Hindlimb muscle (tissue), 1 donor: ENCODE measurements around the gene STAG3. TPM values are rescaled to one million over a fixed set of nuclear protein-coding genes. Genes with fewer than 3 reads are reported as not detected.
"Not testable (repeated sequence)": the region's sequence is repeated elsewhere in the genome, so short reads cannot be mapped to it uniquely, and the experiment has no call there.

Experiments used
- DNase-seq: peaks from one replicate; pipeline ENCODE4 v3.0.0-alpha.2; 2013
- polyA plus RNA-seq: library from polyadenylated mRNA; unstranded; fragments of 120-200 nt; gene quantifications from one replicate; pipeline ENCODE4 v1.2.1, GENCODE V29; 2013; ENCODE audit not compliant: insufficient read length

Gene STAG3
- polyA plus RNA-seq, 1 donor = 25.7 TPM

- no peak for DNase-seq
Measured at GRCh38 chr7:100173806-100174495, 3.8 kb upstream of the STAG3 start.

- no peak for DNase-seq
Measured at GRCh38 chr7:100174582-100174981, 3.1 kb upstream of the STAG3 start.

- DNase-seq = no peak
Measured at GRCh38 chr7:100175296-100175935, 2.3 kb upstream of the STAG3 start.

- no peak for DNase-seq
Measured at GRCh38 chr7:100176096-100177044, 1.3 kb upstream of the STAG3 start.

GRCh38 chr7:100180084-100180483 lies 2.4 kb downstream of the STAG3 start:
- not testable (repeated sequence) for DNase-seq

- not testable (repeated sequence) for DNase-seq
Measured at GRCh38 chr7:100182616-100183015, 4.9 kb downstream of the STAG3 start.

GRCh38 chr7:100183090-100183489 lies 5.4 kb downstream of the STAG3 start:
- not testable (repeated sequence) for DNase-seq

- DNase-seq = no peak
Measured at GRCh38 chr7:100185726-100186125, 8.0 kb downstream of the STAG3 start.

GRCh38 chr7:100189061-100189460 lies 11.3 kb downstream of the STAG3 start:
- DNase-seq = no peak

- DNase-seq = peak; percentile 52
Measured at GRCh38 chr7:100190048-100190711, 12.5 kb downstream of the STAG3 start.

GRCh38 chr7:100191775-100192174 lies 14.1 kb downstream of the STAG3 start:
- DNase-seq = no peak

- DNase-seq = not testable (repeated sequence)
Measured at GRCh38 chr7:100192281-100192862, 14.7 kb downstream of the STAG3 start.

GRCh38 chr7:100192969-100193368 lies 15.3 kb downstream of the STAG3 start:
- DNase-seq = no peak

- DNase-seq = no peak
Measured at GRCh38 chr7:100195222-100195621, 17.5 kb downstream of the STAG3 start.

- DNase-seq = not testable (repeated sequence)
Measured at GRCh38 chr7:100195901-100196322, 18.2 kb downstream of the STAG3 start.

- no peak for DNase-seq
Measured at GRCh38 chr7:100198266-100198665, 20.5 kb downstream of the STAG3 start.

- no peak for DNase-seq
Measured at GRCh38 chr7:100200693-100201092, 23.0 kb downstream of the STAG3 start.

- DNase-seq = no peak
Measured at GRCh38 chr7:100204454-100204853, 26.7 kb downstream of the STAG3 start.

GRCh38 chr7:100208911-100209408 lies 31.2 kb downstream of the STAG3 start:
- DNase-seq = no peak

GRCh38 chr7:100209493-100209892 lies 31.8 kb downstream of the STAG3 start:
- DNase-seq = no peak

GRCh38 chr7:100210805-100211204 lies 33.1 kb downstream of the STAG3 start:
- no peak for DNase-seq

- no peak for DNase-seq
Measured at GRCh38 chr7:100211342-100211780, 33.6 kb downstream of the STAG3 start.
